PFSK-1 (cell line): ENCODE data around the gene ZNF385C.

Source experiments
- FOXP2 ChIP-seq: optimal IDR thresholded peaks from 2 replicates; pipeline ENCODE3; 2011; ENCODE audit warnings: borderline replicate concordance, control low read depth, inconsistent platforms; ENCODE audit not compliant: insufficient read depth; ENCODE audit errors: extremely low read length, extremely low read depth
- POLR2AphosphoS5 ChIP-seq: IDR thresholded peaks from 2 replicates; pipeline ENCODE4 v1.6.1; 2012; ENCODE audit warnings: low read depth, mild to moderate bottlenecking, control low read depth, low read length, moderate library complexity
- REST ChIP-seq, 2 experiments: IDR thresholded peaks; 2 replicates each; pipeline versions ENCODE4 v1.6.1 to v1.8.0; 2011 to 2012; ENCODE audit warnings: low read depth in 2 of 2, low read length in 2 of 2, control low read depth in 1 of 2, inconsistent platforms in 1 of 2, mild to moderate bottlenecking in 1 of 2, moderate library complexity in 1 of 2; ENCODE audit not compliant: insufficient read depth in 1 of 2
- SIN3A ChIP-seq: IDR thresholded peaks from 2 replicates; pipeline ENCODE4 v1.6.1; 2012; ENCODE audit warnings: mild to moderate bottlenecking, low read length, moderate library complexity, borderline replicate concordance; ENCODE audit not compliant: insufficient read depth
- TAF1 ChIP-seq: IDR thresholded peaks from 2 replicates; pipeline ENCODE4 v1.6.1; 2012; ENCODE audit warnings: low read length, control low read depth, borderline replicate concordance; ENCODE audit not compliant: insufficient read depth

The ZNF385C gene

GRCh38 chr17:42062681-42063080, 35.6 kb downstream of the ZNF385C start:
- TF ChIP-seq SIN3A (no peak), FOXP2 (no peak), REST (IDR thresholded peaks at IDR 0.05; ENCODE audit: insufficient read depth in 1 of 2, low read depth in 2 of 2, low read length in 2 of 2) (no peak), POLR2AphosphoS5 (no peak), TAF1 (no peak)

- no peak for TF ChIP-seq POLR2AphosphoS5
- no peak for TF ChIP-seq REST (IDR thresholded peaks at IDR 0.05; ENCODE audit: insufficient read depth in 1 of 2, low read depth in 2 of 2, low read length in 2 of 2)
- no peak for TF ChIP-seq TAF1
- TF ChIP-seq FOXP2 = no peak
- no peak for TF ChIP-seq SIN3A
Observed at GRCh38 chr17:42061646-42062487, 36.4 kb downstream of the ZNF385C start.

- TF ChIP-seq TAF1 (no peak), FOXP2 (no peak), SIN3A (no peak), REST (IDR thresholded peaks at IDR 0.05; ENCODE audit: insufficient read depth in 1 of 2, low read depth in 2 of 2, low read length in 2 of 2) (no peak), POLR2AphosphoS5 (no peak)
Observed at GRCh38 chr17:42060231-42060630, 38.0 kb downstream of the ZNF385C start.

- TF ChIP-seq SIN3A = no peak
- TF ChIP-seq REST (IDR thresholded peaks at IDR 0.05; ENCODE audit: insufficient read depth in 1 of 2, low read depth in 2 of 2, low read length in 2 of 2) = no peak
- no peak for TF ChIP-seq TAF1
Observed at GRCh38 chr17:42059815-42060214, 38.5 kb downstream of the ZNF385C start.

- TF ChIP-seq REST (IDR thresholded peaks at IDR 0.05; ENCODE audit: insufficient read depth in 1 of 2, low read depth in 2 of 2, low read length in 2 of 2) (no peak), POLR2AphosphoS5 (no peak)
Observed at GRCh38 chr17:42058063-42058462, 40.2 kb downstream of the ZNF385C start.
